ENCODE measurements around the gene ATP2B3. TPM values are rescaled to one million over a fixed set of nuclear protein-coding genes. Genes with fewer than 3 reads are reported as not detected.

ATP2B3 gene
- total and polyA plus RNA-seq, 2 experiments from 2014 or later, result 0.17 TPM; not detected in 1

GRCh38 chrX:153487590-153488071, 29.8 kb upstream of the ATP2B3 start (continued):
- TF ChIP-seq, protein P1, sequence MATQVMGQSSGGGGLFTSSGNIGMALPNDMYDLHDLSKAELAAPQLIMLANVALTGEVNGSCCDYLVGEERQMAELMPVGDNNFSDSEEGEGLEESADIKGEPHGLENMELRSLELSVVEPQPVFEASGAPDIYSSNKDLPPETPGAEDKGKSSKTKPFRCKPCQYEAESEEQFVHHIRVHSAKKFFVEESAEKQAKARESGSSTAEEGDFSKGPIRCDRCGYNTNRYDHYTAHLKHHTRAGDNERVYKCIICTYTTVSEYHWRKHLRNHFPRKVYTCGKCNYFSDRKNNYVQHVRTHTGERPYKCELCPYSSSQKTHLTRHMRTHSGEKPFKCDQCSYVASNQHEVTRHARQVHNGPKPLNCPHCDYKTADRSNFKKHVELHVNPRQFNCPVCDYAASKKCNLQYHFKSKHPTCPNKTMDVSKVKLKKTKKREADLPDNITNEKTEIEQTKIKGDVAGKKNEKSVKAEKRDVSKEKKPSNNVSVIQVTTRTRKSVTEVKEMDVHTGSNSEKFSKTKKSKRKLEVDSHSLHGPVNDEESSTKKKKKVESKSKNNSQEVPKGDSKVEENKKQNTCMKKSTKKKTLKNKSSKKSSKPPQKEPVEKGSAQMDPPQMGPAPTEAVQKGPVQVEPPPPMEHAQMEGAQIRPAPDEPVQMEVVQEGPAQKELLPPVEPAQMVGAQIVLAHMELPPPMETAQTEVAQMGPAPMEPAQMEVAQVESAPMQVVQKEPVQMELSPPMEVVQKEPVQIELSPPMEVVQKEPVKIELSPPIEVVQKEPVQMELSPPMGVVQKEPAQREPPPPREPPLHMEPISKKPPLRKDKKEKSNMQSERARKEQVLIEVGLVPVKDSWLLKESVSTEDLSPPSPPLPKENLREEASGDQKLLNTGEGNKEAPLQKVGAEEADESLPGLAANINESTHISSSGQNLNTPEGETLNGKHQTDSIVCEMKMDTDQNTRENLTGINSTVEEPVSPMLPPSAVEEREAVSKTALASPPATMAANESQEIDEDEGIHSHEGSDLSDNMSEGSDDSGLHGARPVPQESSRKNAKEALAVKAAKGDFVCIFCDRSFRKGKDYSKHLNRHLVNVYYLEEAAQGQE (IDR thresholded peaks at IDR 0.05; ENCODE audit: unreplicated experiment), result no peak
- no peak for TF ChIP-seq NANOG (IDR thresholded peaks at IDR 0.05; ENCODE audit: borderline replicate concordance)
- TF ChIP-seq ZNF114 (CRISPR knock-in tag; IDR thresholded peaks at IDR 0.05), result no peak
- TF ChIP-seq CREB1 (CRISPR knock-in tag; IDR thresholded peaks at IDR 0.05; ENCODE audit: low read depth), result no peak
- TF ChIP-seq EZH2phosphoT487 (IDR thresholded peaks at IDR 0.05; ENCODE audit: unreplicated experiment), result no peak
- TF ChIP-seq ETS1 (IDR thresholded peaks at IDR 0.05), result no peak
- no peak for TF ChIP-seq EZH2 (IDR thresholded peaks at IDR 0.05; ENCODE audit: low read depth, unreplicated experiment)
- TF ChIP-seq CTCF (conservative IDR thresholded peaks at IDR 0.05; ENCODE audit: low read depth in 2 of 2), result no peak
- no peak for TF ChIP-seq STAT1 (IDR thresholded peaks at IDR 0.05; ENCODE audit: unreplicated experiment)

DNA sequence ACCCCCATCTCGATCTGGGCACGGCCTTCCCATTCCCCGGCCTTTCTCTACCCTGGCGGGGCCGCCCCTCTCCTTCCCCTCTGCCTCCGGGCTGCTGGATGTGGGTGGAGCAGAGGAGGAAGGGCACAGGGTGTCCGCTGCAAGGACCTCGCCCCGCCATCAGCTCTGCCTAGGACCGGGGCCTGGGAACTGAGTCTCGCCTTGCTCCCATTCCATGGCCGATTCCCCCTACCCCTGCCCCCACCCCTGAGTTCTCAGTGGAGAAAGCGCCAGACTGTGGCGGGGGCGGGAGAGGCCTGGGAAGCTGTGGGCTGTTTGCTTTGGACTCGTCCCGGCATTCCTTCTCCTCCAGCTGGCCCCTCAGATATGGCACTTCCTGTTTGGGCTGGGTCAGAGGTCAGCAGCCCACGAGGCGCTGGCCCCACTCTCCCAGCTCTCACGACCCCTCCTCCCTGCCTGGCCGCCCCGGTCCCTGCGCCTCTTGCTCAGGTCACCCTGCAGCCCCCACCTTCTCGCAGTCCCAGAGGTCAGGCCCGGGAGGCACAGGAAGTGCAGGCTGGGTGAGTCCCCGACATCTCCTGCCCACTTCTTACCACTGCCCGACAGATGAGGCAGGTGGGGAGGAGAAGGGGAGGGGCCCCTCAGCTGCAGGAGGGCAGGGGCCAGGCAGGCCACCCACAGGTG, 29.1 kb upstream of the ATP2B3 start:
- Mint-ChIP-seq H3K36me3 (ENCODE audit: low read depth) (no peaks in the 10 kb centered on the region), H3K4me3 (no peak overlapping the region), H3K27ac (no peak overlapping the region), H3K9me3 (no peaks in the 10 kb centered on the region), H3K4me1 (no peaks in the 10 kb centered on the region; the same call in 2 of the 3 replicates), H3K27me3 (ENCODE audit: insufficient read depth, low read depth, poor library complexity) (peaks cover 4% of the 10 kb centered on the region)
- H3K27me3 ChIP-seq (ENCODE audit: insufficient read depth), result no peaks in the 10 kb centered on the region
- no peaks in the 10 kb centered on the region for H3K36me3 ChIP-seq (ENCODE audit: insufficient read depth)
- no peak overlapping the region for H3K4me2 ChIP-seq
- no peaks in the 10 kb centered on the region for H3K4me1 ChIP-seq (ENCODE audit: insufficient read depth)
- H3K27ac ChIP-seq (ENCODE audit: low read depth), result no peak overlapping the region
- no peaks in the 10 kb centered on the region for H3F3A ChIP-seq (replicated peaks; ENCODE audit: low read depth)
- DNase-seq (ENCODE audit: low spot score) (no peak), ATAC-seq (no peak)
- H3K79me2 ChIP-seq (replicated peaks; ENCODE audit: insufficient read depth), result no peaks in the 10 kb centered on the region
- H3K4me3 ChIP-seq, result no peak overlapping the region
- H3K9me2 ChIP-seq (ENCODE audit: insufficient read depth), result no peaks in the 10 kb centered on the region
- no peaks in the 10 kb centered on the region for H4K20me1 ChIP-seq (replicated peaks; ENCODE audit: insufficient read depth)
- H2AFZ ChIP-seq, result no peak overlapping the region
- TF ChIP-seq STAT1 (IDR thresholded peaks at IDR 0.05; ENCODE audit: unreplicated experiment), result no peak
- no peak for TF ChIP-seq ZNF462 (CRISPR knock-in tag; IDR thresholded peaks at IDR 0.05)
- TF ChIP-seq CREB1 (CRISPR knock-in tag; IDR thresholded peaks at IDR 0.05; ENCODE audit: low read depth), result no peak
- no peak for TF ChIP-seq ZNF331 (CRISPR knock-in tag; IDR thresholded peaks at IDR 0.05; ENCODE audit: low read depth)

Data from GM23338 (cell line).